H1 (cell line): ENCODE results near the gene LBP. TPM values are rescaled to one million over a fixed set of nuclear protein-coding genes. Genes with fewer than 3 reads are reported as not detected.

ENCODE experiments used
- NANOG ChIP-seq: IDR thresholded peaks from 2 replicates; pipeline ENCODE4 v1.6.1; 2011; ENCODE audit warnings: low read length, low read depth, mild to moderate bottlenecking, inconsistent platforms; ENCODE audit not compliant: insufficient read depth, poor library complexity, severe bottlenecking
- polyA plus RNA-seq, 7 experiments: library from polyadenylated mRNA; depleted of rRNA in 3 of 7; stranded (reverse) in 5 of 7; unstranded in 2 of 7; fragments of >200 nt in 5 of 7; fragments of 200-250 nt in 2 of 7; gene quantifications; 1 replicate in 5 of 7; 2 replicates in 1 of 7; 4 replicates in 1 of 7; pipeline versions ENCODE4 v1.2.1 to v1.2.3, GENCODE V29; 2011 to 2013; ENCODE audit warnings: missing spikeins in 2 of 7, mixed read lengths in 2 of 7
- total RNA-seq: library from RNA; stranded (reverse); fragmentation: NEBNext Ultra II Directional; extraction: Animal tissue kit (Norgen Biotek cat#: 25700); gene quantifications from 2 replicates; pipeline ENCODE4 v1.2.1, GENCODE V29; 2021
- TF ChIP-seq, protein P1 (sequence below): fragments of 300-600 bp; sonication (generic); IDR thresholded peaks from 2 replicates; pipeline ENCODE4 v1.7.1; 2012; ENCODE audit warnings: low read length, moderate library complexity, mild to moderate bottlenecking, inconsistent platforms; ENCODE audit not compliant: insufficient replicate concordance

The LBP gene
- total and polyA plus RNA-seq, 2 of the 8 experiments (the other 6 are each of a cell fraction or from before 2014, with no cell fraction given): 0.60 to 0.63 TPM

DNA sequence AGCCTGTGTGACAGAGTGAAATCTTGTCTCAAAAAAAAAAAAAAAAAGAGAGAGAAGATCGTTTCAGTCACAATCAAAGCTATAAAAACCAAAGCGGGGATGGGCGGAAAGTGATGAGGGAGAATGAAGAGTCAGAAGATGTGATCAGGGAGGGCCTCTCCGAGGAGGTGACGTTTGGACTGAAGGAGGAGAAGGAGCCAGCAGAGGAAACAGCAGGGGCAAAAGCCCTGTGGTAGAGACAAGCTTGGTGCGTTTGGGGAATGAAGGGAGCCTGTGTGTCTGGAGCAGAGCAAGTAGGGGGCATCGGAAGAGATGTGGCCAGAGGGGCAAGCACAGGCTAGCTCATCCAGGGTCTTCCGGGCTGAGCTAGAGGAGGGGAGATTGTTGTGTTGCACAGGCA is 14.5 kb upstream of the LBP start (continued):
- no peak for TF ChIP-seq NANOG
- TF ChIP-seq, protein P1, sequence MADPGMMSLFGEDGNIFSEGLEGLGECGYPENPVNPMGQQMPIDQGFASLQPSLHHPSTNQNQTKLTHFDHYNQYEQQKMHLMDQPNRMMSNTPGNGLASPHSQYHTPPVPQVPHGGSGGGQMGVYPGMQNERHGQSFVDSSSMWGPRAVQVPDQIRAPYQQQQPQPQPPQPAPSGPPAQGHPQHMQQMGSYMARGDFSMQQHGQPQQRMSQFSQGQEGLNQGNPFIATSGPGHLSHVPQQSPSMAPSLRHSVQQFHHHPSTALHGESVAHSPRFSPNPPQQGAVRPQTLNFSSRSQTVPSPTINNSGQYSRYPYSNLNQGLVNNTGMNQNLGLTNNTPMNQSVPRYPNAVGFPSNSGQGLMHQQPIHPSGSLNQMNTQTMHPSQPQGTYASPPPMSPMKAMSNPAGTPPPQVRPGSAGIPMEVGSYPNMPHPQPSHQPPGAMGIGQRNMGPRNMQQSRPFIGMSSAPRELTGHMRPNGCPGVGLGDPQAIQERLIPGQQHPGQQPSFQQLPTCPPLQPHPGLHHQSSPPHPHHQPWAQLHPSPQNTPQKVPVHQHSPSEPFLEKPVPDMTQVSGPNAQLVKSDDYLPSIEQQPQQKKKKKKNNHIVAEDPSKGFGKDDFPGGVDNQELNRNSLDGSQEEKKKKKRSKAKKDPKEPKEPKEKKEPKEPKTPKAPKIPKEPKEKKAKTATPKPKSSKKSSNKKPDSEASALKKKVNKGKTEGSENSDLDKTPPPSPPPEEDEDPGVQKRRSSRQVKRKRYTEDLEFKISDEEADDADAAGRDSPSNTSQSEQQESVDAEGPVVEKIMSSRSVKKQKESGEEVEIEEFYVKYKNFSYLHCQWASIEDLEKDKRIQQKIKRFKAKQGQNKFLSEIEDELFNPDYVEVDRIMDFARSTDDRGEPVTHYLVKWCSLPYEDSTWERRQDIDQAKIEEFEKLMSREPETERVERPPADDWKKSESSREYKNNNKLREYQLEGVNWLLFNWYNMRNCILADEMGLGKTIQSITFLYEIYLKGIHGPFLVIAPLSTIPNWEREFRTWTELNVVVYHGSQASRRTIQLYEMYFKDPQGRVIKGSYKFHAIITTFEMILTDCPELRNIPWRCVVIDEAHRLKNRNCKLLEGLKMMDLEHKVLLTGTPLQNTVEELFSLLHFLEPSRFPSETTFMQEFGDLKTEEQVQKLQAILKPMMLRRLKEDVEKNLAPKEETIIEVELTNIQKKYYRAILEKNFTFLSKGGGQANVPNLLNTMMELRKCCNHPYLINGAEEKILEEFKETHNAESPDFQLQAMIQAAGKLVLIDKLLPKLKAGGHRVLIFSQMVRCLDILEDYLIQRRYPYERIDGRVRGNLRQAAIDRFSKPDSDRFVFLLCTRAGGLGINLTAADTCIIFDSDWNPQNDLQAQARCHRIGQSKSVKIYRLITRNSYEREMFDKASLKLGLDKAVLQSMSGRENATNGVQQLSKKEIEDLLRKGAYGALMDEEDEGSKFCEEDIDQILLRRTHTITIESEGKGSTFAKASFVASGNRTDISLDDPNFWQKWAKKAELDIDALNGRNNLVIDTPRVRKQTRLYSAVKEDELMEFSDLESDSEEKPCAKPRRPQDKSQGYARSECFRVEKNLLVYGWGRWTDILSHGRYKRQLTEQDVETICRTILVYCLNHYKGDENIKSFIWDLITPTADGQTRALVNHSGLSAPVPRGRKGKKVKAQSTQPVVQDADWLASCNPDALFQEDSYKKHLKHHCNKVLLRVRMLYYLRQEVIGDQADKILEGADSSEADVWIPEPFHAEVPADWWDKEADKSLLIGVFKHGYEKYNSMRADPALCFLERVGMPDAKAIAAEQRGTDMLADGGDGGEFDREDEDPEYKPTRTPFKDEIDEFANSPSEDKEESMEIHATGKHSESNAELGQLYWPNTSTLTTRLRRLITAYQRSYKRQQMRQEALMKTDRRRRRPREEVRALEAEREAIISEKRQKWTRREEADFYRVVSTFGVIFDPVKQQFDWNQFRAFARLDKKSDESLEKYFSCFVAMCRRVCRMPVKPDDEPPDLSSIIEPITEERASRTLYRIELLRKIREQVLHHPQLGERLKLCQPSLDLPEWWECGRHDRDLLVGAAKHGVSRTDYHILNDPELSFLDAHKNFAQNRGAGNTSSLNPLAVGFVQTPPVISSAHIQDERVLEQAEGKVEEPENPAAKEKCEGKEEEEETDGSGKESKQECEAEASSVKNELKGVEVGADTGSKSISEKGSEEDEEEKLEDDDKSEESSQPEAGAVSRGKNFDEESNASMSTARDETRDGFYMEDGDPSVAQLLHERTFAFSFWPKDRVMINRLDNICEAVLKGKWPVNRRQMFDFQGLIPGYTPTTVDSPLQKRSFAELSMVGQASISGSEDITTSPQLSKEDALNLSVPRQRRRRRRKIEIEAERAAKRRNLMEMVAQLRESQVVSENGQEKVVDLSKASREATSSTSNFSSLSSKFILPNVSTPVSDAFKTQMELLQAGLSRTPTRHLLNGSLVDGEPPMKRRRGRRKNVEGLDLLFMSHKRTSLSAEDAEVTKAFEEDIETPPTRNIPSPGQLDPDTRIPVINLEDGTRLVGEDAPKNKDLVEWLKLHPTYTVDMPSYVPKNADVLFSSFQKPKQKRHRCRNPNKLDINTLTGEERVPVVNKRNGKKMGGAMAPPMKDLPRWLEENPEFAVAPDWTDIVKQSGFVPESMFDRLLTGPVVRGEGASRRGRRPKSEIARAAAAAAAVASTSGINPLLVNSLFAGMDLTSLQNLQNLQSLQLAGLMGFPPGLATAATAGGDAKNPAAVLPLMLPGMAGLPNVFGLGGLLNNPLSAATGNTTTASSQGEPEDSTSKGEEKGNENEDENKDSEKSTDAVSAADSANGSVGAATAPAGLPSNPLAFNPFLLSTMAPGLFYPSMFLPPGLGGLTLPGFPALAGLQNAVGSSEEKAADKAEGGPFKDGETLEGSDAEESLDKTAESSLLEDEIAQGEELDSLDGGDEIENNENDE: no peak
